HCT116 (cell line): ENCODE data around the gene OTOL1. TPM values are rescaled to one million over a fixed set of nuclear protein-coding genes. Genes with fewer than 3 reads are reported as not detected.

Source experiments
- ATAC-seq: fragments of 200-7000 bp; cut with Tn5 transposase; 2 replicates; pipeline ENCODE4 v1.9.1; 2020; ENCODE audit warnings: mild to moderate bottlenecking, moderate library complexity
- BruUV-seq: library from RNA; stranded (reverse); fragments of 400-500 nt; replicated peaks from 2 replicates; lab custom pipeline; 2021; lab: Mats Ljungman, UMichigan
- CTCF ChIA-PET: fragments of 300-600 bp; sonication (Branson Sonifier 250); formaldehyde crosslinking; loops from one replicate; lab custom pipeline; 2021; ENCODE audit warnings: antibody characterized with exemption; lab: Charles Lee
- POLR2A ChIA-PET: fragments of 300-600, 350-600 bp; sonication (Branson Sonifier 250); formaldehyde crosslinking; loops from one replicate; lab custom pipeline; 2021; ENCODE audit warnings: antibody characterized with exemption; lab: Charles Lee
- RAD21 ChIA-PET, 2 experiments: fragments of 300-600 bp; sonication (Branson Sonifier 250); formaldehyde crosslinking; loops; one replicate each; lab custom pipeline; 2023; ENCODE audit warnings: low total read pairs in 2 of 2; ENCODE audit not compliant: uncharacterized antibody in 2 of 2, unreplicated experiment in 2 of 2, low non-redundant PET in 1 of 2; lab: Charles Lee
- DNase-seq: peaks from one replicate; pipeline ENCODE4 v3.0.0-alpha.2; 2010; ENCODE audit warnings: low read depth, low spot score
- H2AFZ ChIP-seq: fragments of 200-600 bp; shearing (Covaris generic), sonication (generic); 2 replicates; pipeline ENCODE4 v1.6.1; 2017; ENCODE audit warnings: low read depth, mixed run types, mixed read lengths, antibody characterized with exemption, low read length; ENCODE audit not compliant: poor library complexity, severe bottlenecking
- H3K27ac ChIP-seq: 2 replicates; pipeline ENCODE4 v1.5.1; 2012; ENCODE audit warnings: low read depth, low read length
- H3K27me3 ChIP-seq: fragments of 200-600 bp; sonication (generic); 2 replicates; pipeline ENCODE4 v1.6.1; 2016; ENCODE audit warnings: mixed run types, low read length, mixed read lengths; ENCODE audit not compliant: insufficient read depth
- H3K36me3 ChIP-seq, 2 experiments: fragments of 200-500 bp in 1 of 2; fragments of 200-600 bp in 1 of 2; sonication (Bioruptor generic) in 1 of 2; sonication (generic) in 1 of 2; 2 replicates each; pipeline versions ENCODE4 v1.5.1 to v1.6.1; 2014 to 2016; ENCODE audit warnings: low read length in 2 of 2, inconsistent platforms in 1 of 2, mixed read lengths in 1 of 2, mixed run types in 1 of 2; ENCODE audit not compliant: insufficient read depth in 2 of 2, control insufficient read depth in 1 of 2
- H3K4me1 ChIP-seq, 2 experiments: fragments of 200-600 bp in 1 of 2; sonication (generic) in 1 of 2; 2 replicates each; pipeline versions ENCODE4 v1.5.1 to v1.6.1; 2012 to 2017; ENCODE audit warnings: low read length in 2 of 2, inconsistent platforms in 1 of 2, mild to moderate bottlenecking in 1 of 2, mixed read lengths in 1 of 2, mixed run types in 1 of 2, moderate library complexity in 1 of 2; ENCODE audit not compliant: insufficient read depth in 2 of 2, control insufficient read depth in 1 of 2
- H3K4me2 ChIP-seq: fragments of 200-600 bp; sonication (generic); 2 replicates; pipeline ENCODE4 v1.6.1; 2017; ENCODE audit warnings: mixed run types, low read length, mixed read lengths
- H3K4me3 ChIP-seq, 2 experiments: fragments of 200-600 bp in 1 of 2; sonication (generic) in 1 of 2; replicated peaks in 1 of 2; 2 replicates each; pipeline ENCODE4 v1.5.1; 2011 to 2016; ENCODE audit warnings: low read length in 2 of 2, control low read depth in 1 of 2, low read depth in 1 of 2, mild to moderate bottlenecking in 1 of 2, mixed read lengths in 1 of 2, mixed run types in 1 of 2
- H3K79me2 ChIP-seq: fragments of 200-600 bp; sonication (generic); 2 replicates; pipeline ENCODE4 v1.6.1; 2017; ENCODE audit warnings: mild to moderate bottlenecking, mixed run types, low read length, moderate library complexity, mixed read lengths; ENCODE audit not compliant: insufficient read depth
- H3K9ac ChIP-seq: fragments of 200-600 bp; sonication (generic); 2 replicates; pipeline ENCODE4 v1.6.1; 2016; ENCODE audit warnings: low read length, mixed read lengths
- H3K9me2 ChIP-seq: fragments of 200-600 bp; sonication (generic), shearing (Covaris generic); 2 replicates; pipeline ENCODE4 v1.6.1; 2017; ENCODE audit warnings: mixed run types, mild to moderate bottlenecking, moderate library complexity; ENCODE audit not compliant: insufficient read depth
- H3K9me3 ChIP-seq, 2 experiments: fragments of 200-500 bp in 1 of 2; fragments of 200-600 bp in 1 of 2; sonication (Bioruptor generic) in 1 of 2; sonication (generic) in 1 of 2; 2 replicates each; pipeline ENCODE4 v1.6.1; 2014 to 2017; ENCODE audit warnings: low read length in 2 of 2, mixed read lengths in 2 of 2, inconsistent platforms in 1 of 2, low read depth in 1 of 2, mild to moderate bottlenecking in 1 of 2, mixed run types in 1 of 2, moderate library complexity in 1 of 2; ENCODE audit not compliant: control insufficient read depth in 1 of 2, insufficient read depth in 1 of 2
- H4K20me1 ChIP-seq: fragments of 200-600 bp; sonication (generic), shearing (Covaris generic); 2 replicates; pipeline ENCODE4 v1.6.1; 2017; ENCODE audit warnings: mixed run types, mild to moderate bottlenecking, moderate library complexity; ENCODE audit not compliant: insufficient read depth
- CBX3 ChIP-seq: IDR thresholded peaks from 2 replicates; pipeline ENCODE4 v1.6.1; 2012; ENCODE audit warnings: low read depth
- CTCF ChIP-seq, 3 experiments: fragments of 200-600 bp in 1 of 3; sonication (generic) in 1 of 3; IDR thresholded peaks in 2 of 3; conservative IDR thresholded peaks in 1 of 3; 2 replicates each; pipeline ENCODE4 v1.5.1; 2012 to 2017; ENCODE audit warnings: low read depth in 2 of 3, low read length in 2 of 3, antibody characterized with exemption in 1 of 3, borderline replicate concordance in 1 of 3, control low read depth in 1 of 3, mild to moderate bottlenecking in 1 of 3, mixed read lengths in 1 of 3, mixed run types in 1 of 3, moderate library complexity in 1 of 3; ENCODE audit not compliant: insufficient read depth in 1 of 3
- ELF1 ChIP-seq: IDR thresholded peaks from 2 replicates; pipeline ENCODE4 v1.6.1; 2012; ENCODE audit warnings: low read depth, borderline replicate concordance
- EZH2 ChIP-seq: fragments of 200-600 bp; sonication (generic); IDR thresholded peaks from 2 replicates; pipeline ENCODE4 v1.6.1; 2017; ENCODE audit warnings: antibody characterized with exemption, mixed run types
- FOSL1 ChIP-seq: IDR thresholded peaks from 2 replicates; pipeline ENCODE4 v1.6.1; 2012; ENCODE audit warnings: low read depth
- JUND ChIP-seq: IDR thresholded peaks from 2 replicates; pipeline ENCODE4 v1.6.1; 2012
- MAX ChIP-seq: IDR thresholded peaks from 2 replicates; pipeline ENCODE4 v1.6.1; 2012
- POLR2A ChIP-seq: IDR thresholded peaks from 2 replicates; pipeline ENCODE4 v1.7.0; 2011; ENCODE audit warnings: borderline replicate concordance; ENCODE audit not compliant: insufficient read depth, insufficient read length; ENCODE audit errors: extremely low read depth
- POLR2AphosphoS5 ChIP-seq: IDR thresholded peaks from 2 replicates; pipeline ENCODE4 v1.6.1; 2011; ENCODE audit warnings: mild to moderate bottlenecking, low read depth, low read length, moderate library complexity
- RAD21 ChIP-seq: IDR thresholded peaks from 2 replicates; pipeline ENCODE4 v1.6.1; 2012; ENCODE audit warnings: low read depth, mild to moderate bottlenecking
- REST ChIP-seq: IDR thresholded peaks from 2 replicates; pipeline ENCODE4 v1.6.1; 2012; ENCODE audit warnings: low read depth
- SIN3A ChIP-seq: IDR thresholded peaks from 2 replicates; pipeline ENCODE4 v1.6.1; 2012; ENCODE audit warnings: low read depth
- TCF7L2 ChIP-seq: IDR thresholded peaks from 2 replicates; pipeline ENCODE4 v1.7.0; 2011; ENCODE audit warnings: borderline replicate concordance, inconsistent platforms; ENCODE audit not compliant: insufficient read depth, insufficient read length; ENCODE audit errors: extremely low read depth
- ZBTB33 ChIP-seq: IDR thresholded peaks from 2 replicates; pipeline ENCODE4 v1.6.1; 2011; ENCODE audit warnings: mild to moderate bottlenecking, low read length, moderate library complexity; ENCODE audit not compliant: insufficient replicate concordance; ENCODE audit errors: extremely low read depth
- intact Hi-C: fragments of 100-400 bp; cut with micrococcal nuclease; formaldehyde crosslinking; loops from 2 replicates; pipeline ENCODE4 v1.10.0; 2022
- total RNA-seq: library from RNA; stranded (reverse); gene quantifications from one replicate; pipeline ENCODE4 v1.2.1, GENCODE V29; 2021; ENCODE audit not compliant: unreplicated experiment

OTOL1 gene
- total RNA-seq, 1 experiment from 2014 or later = not detected

- Histone ChIP-seq H3K9me2 (peaks cover 3% of the 10 kb centered on the region; the same call in 1 of the 2 replicates), H3K27me3 (no peaks in the 10 kb centered on the region), H2AFZ (no peak overlapping the region), H3K9me3 (no peaks in the 10 kb centered on the region), H3K27ac (no peak overlapping the region), H4K20me1 (no peaks in the 10 kb centered on the region), H3K9ac (no peak overlapping the region), H3K4me1 (no peaks in the 10 kb centered on the region), H3K36me3 (no peaks in the 10 kb centered on the region), H3K4me2 (no peak overlapping the region), H3K4me3 (no peak overlapping the region), H3K79me2 (no peaks in the 10 kb centered on the region)
- TF ChIP-seq TCF7L2 = no peak
- TF ChIP-seq REST = no peak
- TF ChIP-seq POLR2A = no peak
- TF ChIP-seq ZBTB33 = no peak
- TF ChIP-seq MAX = no peak
- no peak for TF ChIP-seq RAD21
- no peak for TF ChIP-seq ELF1
- TF ChIP-seq POLR2AphosphoS5 = no peak
- TF ChIP-seq SIN3A = no peak
- TF ChIP-seq CBX3 = no peak
- TF ChIP-seq JUND = no peak
- TF ChIP-seq EZH2 = no peak
- no peak for TF ChIP-seq FOSL1
- TF ChIP-seq CTCF (IDR thresholded peaks at IDR 0.05 in 2 of 3, conservative IDR thresholded peaks at IDR 0.05 in 1 of 3; ENCODE audit: borderline replicate concordance in 1 of 3, insufficient read depth in 1 of 3, low read depth in 2 of 3, low read length in 2 of 3) = no peak
- intact Hi-C loops = no loop called here
- DNase-seq (no peak), ATAC-seq (no peak)
- ChIA-PET POLR2A (no interaction called here), RAD21 (no interaction called here), CTCF (no interaction called here)
- no TSS peak for BruUV-seq
These were observed 44.0 kb downstream of the OTOL1 start for GRCh38 chr3:161540594-161540993.
